Dermis microvascular lymphatic vessel endothelial cell (primary cell): ENCODE results near the gene CDH8. TPM values are rescaled to one million over a fixed set of nuclear protein-coding genes. Genes with fewer than 3 reads are reported as not detected.

ENCODE experiments used
- DNase-seq, 2 donors: peaks; one replicate each; pipeline versions ENCODE4 v3.0.0 to v3.0.0-alpha.2; 2010; ENCODE audit warnings: low read depth in 2 of 2
- total RNA-seq: library from RNA; depleted of rRNA; stranded (reverse); fragments of >200 nt; gene quantifications from 2 replicates; pipeline ENCODE4 v1.2.1, GENCODE V29; 2014

The CDH8 gene
- total RNA-seq, 1 donor from 2014 or later = not detected

DNA sequence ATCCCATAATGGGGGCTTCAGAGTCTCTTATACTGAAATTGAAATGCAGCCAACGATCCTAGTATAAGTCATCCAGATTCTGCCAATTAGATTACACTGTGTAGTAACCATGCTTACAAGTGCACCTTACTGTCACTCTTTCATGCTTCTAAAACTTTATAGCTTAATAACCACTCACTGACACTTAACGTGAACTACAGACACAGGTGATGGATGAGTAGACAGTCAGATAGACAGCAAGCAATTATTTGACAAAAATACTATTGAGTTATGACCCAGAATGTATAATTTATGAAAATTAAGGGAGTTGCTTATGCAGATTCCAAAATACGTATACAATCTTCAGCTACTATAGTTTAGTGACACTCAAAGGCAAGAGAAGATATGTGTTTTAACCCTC is 6.3 kb downstream of the CDH8 start:
- DNase-seq = no peak

DNA sequence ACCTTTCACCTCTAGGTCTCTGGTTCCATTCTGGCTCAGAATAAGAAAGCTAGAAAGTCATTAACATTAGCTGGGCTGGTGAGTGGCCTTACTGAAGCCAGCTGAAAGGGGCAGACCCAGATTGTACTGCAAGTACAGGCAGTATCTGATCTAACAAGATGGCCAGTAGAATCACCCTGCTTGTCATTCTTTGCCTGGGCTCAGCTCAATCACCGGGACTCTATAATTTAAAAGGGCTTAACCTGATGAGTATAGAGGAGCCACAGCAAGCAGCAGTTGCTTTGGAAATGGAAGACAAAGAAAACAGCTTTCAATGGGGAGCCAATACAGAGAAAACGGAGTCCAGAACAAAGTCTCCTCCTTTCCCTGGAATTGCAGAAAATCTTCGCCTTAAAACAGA is 13.6 kb downstream of the CDH8 start:
- DNase-seq = no peak

DNA sequence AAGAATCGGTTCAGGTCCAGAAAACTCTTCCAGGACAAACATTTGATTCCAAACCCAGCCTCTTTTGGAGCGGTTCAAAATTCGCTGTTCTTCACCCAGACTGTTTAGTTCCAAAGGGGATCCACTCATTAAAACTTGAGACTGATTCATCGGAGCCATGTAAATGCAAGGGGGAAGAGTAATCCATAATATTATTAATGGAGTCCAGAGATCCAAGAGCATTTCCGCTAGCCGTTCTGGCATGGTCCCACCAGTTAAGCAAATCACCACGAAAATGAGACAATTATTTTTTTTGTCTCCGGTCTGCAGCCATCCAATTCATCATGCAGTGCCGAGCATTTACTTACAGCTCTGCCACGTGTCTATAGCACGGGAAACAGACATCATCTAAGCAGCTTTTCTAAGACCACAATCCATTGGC is 15.1 kb downstream of the CDH8 start:
- no peak for DNase-seq

DNA sequence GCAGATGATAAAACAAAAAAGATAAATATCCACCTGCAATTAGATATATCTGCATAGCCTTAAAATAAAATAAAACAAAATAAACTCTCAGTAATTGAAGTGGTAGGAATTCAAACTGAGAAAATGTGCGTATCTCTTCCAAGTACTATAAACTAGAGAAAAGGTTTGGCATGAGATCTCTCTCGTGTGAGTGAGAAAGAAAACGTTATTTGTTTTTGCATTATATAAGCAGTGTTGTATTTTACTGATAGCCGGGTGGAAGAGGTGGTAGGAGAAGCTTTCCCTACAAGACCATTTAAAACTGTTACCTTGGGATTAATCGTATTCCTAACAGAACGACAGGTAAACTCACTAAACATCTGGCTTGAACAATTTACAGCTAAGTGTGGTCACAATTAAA is 15.6 kb downstream of the CDH8 start:
- DNase-seq = no peak

DNA sequence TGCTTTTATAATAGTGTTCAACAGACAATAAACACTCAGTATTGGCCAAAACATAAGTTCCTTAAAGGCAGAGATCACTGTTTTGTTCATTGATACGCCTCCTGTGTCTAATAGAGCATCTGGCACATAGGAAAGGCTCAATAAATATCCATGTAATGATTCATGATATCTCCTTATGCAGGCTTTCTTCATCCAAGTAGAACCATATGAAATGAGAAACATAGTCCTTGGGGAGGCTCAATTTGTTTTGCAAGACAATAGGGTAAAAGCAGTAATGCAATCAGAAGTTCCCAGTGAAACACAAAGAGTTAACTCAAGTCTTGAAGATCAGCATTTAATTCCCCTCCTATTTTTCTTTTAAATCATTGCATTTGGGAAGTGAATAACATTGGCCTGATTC is 16.4 kb downstream of the CDH8 start:
- DNase-seq = no peak

DNA sequence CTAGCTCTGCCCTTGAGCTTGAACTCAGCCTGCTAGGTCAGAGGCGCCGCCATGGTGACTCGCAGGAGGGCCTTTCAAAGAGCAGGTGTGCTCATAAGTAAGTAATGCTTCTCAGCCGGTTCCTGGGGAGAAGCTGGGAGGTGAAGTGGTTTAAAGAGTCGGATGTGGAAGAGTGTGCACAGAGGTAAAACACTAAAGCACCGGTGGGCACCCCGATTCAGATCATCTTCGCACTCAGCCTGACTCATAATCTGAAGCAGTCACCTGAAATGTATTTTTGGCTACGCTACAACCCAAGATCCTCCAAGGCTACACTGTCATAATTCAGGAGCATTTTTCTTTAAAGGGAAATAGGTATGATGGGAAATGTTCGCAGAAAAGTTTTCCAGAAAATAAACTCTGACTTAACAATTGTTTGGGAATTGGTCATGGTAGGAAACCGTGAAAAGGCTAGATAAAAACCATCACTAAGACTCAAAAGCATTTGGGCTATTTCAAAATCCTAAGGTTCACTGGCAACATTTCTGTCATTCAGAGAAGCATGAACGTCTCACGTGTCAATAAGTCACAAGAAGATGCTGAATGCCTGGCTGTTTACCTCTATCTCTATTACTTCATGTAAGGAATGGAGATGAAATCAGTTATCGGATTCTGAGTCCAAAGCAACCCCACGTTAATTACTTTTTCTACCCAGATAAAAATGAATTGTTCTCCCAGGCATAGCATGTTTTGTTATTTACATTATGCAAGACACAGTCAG is 17.8 kb downstream of the CDH8 start:
- DNase-seq = no peak

DNA sequence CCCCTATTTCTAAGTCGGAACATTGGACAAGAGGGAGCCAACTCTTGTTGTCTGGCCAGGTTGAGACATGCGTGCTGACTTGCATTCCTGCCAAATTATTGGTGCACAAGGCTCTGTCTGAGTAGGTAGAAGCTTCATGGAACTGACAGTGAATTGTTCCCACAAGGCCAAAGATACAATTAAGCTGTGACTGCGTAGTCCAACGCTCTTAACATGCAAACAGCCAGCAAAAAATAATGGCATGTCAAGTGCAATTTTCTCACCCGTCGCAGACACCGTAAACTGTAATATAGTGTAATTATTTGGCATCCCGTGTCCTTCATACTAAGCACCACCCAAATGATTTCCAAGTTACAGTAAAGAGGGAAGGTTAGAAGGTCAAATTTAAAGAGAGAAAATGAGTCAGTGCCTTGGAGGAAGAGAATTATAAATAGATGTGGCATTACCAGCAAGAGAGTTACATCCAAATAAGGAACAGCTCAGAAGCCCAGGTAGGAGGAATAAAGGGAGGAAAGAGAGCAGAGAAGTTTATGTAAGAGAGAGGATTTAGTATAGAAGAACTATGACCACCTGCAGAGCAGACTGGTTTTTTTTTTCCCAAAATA is 21.8 kb downstream of the CDH8 start:
- no peak for DNase-seq

DNA sequence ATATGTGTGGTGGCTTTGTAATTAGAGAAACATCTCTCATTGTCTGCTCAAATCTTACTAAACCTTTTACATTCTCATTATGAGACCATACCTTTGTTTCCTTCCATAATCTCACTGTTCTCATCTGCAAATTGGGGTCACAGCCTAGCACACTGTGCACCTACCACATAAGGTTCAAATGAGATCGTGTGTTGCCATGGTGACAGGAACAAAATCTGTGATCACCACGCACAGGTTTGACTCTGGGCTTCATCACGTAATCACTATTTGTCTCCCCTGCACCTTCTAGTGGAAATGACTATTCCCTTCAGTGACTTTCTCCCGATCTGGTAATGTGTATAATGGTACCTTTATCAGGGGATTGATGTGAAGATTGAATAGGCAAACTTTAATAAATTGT is 26.1 kb downstream of the CDH8 start:
- no peak for DNase-seq

DNA sequence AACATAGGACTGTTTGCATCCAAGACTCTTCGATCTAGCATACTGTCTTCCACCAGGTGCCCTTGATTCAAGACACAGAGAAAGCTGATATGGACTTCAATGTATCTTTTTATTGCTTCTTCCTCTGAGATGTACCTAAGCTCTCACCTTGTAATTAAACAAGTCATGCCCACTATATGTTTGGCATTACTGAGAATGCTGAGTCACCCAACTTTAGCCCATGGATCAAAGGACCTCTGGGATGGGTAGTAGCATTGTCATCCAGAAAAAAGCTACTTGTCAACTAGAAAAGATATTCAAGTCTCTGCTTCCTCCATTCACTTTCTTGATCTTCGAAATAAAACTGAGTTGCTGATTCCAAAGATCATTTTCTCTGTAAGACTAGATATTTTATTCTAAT is 37.8 kb downstream of the CDH8 start:
- DNase-seq = no peak

DNA sequence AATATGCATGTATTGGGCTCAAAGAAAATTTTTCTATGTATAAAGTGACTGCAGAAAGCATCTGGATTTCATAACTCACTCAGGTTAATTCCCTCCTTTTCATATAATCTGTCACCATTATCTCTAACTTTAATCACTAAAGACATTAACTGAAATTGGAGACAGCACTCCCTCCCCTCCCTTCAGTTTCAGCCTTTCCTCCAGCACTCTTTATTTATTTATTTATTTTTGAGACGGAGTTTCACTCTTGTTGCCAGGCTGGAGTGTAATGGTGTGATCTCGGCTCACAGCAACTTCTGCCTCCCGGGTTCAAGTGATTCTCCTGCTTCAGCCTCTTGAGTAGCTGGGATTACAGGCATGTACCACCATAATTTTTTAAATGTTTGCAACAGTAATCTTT is 43.1 kb downstream of the CDH8 start:
- no peak for DNase-seq

DNA sequence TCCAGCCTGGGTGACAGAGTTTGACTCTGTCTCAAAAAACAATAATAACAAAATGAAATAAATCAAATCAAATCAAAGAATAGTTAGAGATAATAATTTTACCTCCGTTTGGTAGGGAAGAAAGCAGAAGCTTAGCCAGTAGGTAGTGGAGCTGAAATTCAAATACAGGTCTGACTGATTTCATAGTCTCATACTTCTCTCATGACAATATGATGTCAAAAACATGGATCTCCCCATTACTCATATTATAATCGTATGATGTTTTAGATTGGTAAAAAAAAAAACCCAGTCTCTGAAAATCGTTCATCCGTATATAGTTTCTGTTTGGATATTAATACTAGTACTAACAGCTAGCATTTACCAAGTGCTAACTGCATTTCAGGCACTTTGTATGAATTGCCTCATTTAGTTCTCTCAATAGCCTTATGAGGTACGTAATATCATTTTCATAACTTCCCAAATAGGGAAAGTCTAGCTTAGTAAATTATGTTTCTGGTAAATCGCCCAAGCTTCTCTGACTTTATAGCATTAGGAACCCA is 48.7 kb downstream of the CDH8 start:
- DNase-seq = no peak

DNA sequence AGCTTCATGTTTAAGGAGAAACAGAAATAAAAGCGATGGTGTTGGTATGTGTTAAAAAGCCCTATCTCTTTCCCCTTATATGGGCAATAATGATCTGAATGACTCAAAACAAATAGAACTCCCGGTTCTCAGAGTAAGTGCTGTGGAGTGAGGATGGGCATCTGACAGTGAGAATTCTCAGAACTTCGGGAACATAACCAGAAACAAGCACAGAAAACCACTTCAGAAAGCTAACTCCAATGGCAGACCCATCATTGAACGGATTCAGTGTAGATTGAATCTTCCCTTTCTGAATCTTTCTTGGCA is 67.2 kb downstream of the CDH8 start:
- DNase-seq = no peak

DNA sequence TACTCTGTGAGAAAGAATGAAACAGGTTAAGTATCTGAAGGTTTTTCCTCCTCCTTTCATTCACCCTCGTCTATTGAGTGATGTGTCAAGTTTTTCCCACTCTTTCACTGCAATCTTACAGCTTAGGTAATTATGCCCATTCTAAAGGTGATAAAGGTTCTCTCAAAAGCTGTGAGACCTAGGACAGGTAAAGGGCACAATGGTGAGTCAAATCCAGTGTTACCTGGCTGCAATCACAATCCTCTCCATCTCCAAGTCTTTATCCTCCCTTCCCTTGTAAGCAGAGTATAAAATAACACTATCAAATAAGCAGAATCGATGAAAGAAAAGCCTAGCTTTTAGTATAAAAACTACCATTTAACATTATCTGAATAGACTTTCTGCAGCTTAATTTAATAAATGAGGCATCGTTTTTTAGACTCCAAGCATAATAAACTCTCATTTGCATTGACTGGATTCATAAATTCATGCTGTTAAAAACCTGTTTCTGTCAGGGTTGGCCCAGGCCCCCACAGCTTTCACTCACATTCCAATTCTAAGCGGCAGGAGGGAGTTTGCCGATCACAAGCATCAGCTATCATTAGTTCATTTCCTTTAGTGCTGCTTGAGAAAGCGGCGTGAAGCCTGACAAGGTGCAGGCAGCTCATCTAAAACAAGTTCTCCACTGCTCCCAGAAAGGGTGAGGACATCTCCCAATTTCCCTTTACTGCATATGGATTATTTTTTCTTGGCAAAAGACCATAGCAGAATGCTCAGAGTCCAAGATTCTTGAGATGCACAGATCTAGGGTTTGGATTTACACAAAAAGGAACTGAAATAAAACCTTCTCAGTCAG is 67.8 kb downstream of the CDH8 start:
- no peak for DNase-seq

DNA sequence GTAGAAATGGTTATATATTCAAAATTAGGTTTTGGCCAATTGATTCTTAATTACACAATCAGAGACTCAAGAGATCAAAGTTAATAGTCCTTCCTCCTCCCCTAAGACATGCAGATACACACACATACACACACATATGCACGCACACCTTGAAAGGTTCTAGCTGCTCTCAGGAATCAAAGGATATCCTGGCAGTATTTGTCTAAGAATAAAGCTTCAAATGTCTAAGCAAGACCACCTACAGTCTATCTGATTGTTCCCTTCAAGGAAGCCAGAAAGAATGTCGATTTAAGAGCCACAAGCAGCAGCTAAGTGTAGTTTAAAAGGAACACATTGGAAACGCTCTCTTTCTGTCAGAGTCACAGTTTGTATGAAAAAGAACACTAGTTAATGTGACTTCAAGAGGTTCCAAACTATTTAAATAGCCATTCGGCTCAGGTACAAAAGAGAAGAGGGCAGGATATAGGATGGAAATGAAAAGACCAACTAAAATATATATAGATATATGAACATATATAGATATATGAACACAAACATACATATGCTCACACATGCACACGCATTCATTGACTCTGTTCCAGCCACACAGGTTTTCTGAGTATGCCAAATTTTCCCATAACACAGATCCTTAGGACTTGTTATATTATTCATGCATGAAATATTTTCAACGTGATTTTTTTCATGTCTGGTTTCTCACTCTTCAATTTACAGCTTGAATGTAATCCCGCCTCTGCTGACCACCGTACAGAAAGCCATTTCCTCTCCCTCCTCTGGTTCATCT is 79.0 kb downstream of the CDH8 start:
- DNase-seq = no peak

DNA sequence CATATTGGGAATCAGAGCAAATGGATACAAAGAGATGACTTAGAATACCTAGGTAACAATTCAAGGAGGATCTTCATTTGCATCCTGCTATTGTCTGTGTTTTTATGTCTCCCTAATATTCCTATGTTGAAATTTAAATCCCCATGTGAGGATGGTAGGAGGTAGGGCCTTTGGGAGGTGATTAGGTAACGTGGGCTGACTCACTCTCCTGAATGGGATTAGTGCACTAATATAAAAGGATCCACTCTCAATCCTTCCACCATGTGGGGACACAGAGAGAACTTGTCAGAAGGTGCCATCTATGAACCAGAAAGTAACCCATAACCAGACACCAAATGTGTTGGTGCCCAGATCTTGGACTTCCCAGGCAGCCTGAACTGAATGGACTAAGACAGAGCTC is 83.4 kb downstream of the CDH8 start:
- no peak for DNase-seq

DNA sequence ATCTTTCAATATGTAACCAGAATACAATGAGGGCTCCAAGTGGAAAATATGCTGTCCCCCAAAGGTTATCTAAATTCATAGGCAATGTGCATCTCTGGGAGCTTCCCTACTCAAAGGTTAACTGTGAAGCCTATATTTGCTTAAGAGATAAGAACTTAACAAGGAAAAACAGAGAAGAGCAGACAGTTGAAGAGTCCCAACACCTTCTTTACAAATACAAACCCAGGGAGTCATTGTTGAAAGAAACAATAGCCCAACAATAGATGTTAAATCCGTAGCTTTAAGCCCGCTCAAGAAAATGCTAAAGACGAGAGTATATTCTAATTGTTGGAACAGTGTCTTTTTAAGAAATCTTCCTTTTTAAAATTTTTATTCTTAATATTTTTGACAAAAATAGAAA is 87.8 kb downstream of the CDH8 start:
- DNase-seq = no peak

DNA sequence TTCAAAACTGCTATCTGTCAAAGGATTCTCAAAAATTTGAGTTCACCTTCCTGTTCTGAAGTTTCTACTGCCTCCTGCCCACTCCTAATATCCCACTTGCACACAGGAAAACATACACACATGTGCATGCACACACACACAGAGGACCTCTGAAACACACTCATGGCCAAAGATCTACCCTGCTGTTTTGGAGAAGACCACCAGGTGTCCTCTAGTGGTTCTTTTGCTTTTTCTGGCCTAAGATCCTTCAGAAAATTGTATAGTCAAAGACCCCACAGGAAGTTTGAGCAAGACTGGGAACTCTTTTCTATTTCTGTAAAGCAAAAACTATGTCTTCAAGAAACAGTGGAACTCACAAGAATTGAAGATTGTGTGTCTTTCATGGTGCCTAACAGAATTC is 90.2 kb downstream of the CDH8 start:
- no peak for DNase-seq

DNA sequence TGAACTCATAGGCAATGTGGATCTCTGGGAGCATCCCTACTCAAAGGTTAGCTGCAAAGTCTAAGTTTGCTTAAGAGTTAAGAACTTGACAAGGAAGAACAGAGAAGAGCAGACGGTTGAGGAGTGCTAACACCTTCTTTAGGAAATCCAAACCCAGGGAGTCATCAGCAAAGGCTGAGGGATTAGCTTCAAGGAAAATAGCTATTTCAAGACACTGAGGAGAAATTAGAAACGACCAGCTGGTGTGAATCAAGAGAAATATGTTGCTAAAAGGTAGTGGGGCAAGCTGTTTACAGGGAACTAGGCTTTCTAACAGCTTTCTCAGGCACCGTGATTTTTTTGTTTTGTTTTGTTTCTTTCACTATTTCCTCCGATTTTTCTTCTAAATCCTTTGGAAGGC is 90.7 kb downstream of the CDH8 start:
- no peak for DNase-seq

DNA sequence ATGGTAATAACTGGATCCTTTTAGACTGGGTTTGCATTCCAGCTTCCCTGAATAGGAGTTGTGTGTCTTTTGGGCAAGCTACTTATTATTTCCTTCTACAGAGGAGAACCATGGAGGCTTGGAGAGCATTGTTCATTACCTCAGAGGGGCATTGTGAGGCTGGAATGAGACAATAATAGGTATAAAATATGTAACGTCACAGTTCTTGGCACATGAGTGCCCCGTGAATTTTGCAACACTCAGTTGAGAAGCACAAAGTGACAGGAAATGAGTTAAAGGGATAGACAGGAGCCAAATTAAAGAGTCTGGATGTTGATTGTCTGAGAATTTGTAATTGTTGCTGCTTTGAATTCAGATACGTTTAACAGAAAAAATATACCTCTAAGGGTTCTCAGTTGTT is 92.2 kb downstream of the CDH8 start:
- DNase-seq = no peak

DNA sequence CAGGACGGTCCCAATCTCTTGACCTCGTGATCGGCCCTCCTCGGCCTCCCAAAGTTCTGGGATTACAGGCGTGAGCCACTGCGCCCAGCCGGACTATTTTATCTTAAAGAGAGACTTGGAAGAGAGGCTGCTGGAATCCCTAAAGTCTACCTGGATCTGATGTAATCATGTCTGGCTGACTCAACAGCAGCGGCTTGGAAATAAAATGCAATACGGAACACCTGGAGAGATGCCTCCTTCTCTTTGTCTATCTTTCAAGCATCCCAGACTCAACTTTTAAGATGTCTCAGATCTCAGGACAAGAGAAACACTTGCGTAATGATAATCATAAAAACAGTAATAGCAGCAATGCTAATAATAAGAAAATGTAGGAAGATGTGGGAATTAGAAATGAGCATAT is 95.6 kb downstream of the CDH8 start:
- no peak for DNase-seq

DNA sequence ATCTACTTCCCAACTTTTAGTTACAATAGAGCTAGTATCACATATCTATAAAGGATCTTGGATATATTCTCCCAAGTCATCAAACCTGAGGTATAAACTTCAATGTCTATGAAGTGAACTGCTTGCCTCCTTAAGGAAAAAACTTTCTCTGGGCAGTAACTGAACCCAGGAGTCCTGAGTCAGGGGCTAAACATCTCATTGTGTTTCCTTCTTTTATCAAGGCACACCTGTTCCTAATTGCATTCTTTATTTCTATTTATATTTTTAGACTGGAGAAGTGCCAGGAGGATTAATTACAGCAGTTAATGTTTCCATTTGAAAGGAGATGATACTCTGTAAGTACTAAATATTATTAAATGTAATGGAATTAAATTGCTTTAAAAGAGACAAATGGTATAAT is 98.6 kb downstream of the CDH8 start:
- DNase-seq = no peak

DNA sequence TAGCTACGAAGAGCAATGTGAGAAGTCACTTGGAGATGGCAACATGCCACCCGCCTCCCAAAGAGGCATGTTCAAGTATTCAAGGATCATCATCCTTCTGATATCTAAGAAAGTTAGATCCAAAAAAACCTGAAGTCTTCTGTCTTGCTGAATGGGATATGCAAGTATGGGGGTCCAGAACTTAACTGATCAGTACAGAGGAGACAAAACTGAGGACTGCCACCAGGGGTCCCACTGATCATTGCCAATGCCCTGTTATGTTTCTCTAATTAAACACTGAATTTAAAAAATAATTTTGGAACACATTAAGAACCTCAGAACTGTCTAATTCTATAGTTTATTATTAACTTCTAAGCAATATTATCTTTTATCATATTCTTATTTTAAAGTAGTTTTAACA is 99.7 kb downstream of the CDH8 start:
- DNase-seq = no peak
